Cardiac septum (tissue), 1 donor: ENCODE results near the gene ATP9A. TPM values are rescaled to one million over a fixed set of nuclear protein-coding genes. Genes with fewer than 3 reads are reported as not detected.

Experiments
- DNase-seq: peaks from one replicate; pipeline ENCODE4 v3.0.0-alpha.2; 2020; ENCODE audit warnings: low spot score
- intact Hi-C: fragments of 100-400 bp; cut with DNase I; formaldehyde crosslinking; loops from one replicate; pipeline ENCODE4 v1.14.0; 2022
- total RNA-seq: library from RNA; stranded (reverse); fragmentation: NEBNext Ultra II Directional; extraction: Animal tissue kit (Norgen Biotek cat#: 25700); gene quantifications from one replicate; pipeline ENCODE4 v1.2.1, GENCODE V29; 2021
- donor health status: DM: no; HTN: no; CAD: no.

ATP9A gene
- total RNA-seq, 1 donor from 2014 or later: 25.4 TPM

GRCh38 chr20:51597389-51598231 lies 170.6 kb downstream of the ATP9A start:
- intact Hi-C loops: loop anchor here (10.0 kb wide), 1 partner anchor 613 kb away; no protein-coding TSS in a partner anchor
- DNase-seq: peak; percentile 3

- intact Hi-C loops: loop anchor here (10.0 kb wide), 1 partner anchor 612 kb away; no protein-coding TSS in a partner anchor
- no peak for DNase-seq
These were observed 171.4 kb downstream of the ATP9A start for GRCh38 chr20:51596668-51597388.

GRCh38 chr20:51595744-51596143 lies 172.4 kb downstream of the ATP9A start:
- intact Hi-C loops: loop anchor here (2.0 to 10.0 kb wide), 2 partner anchors 223 to 611 kb away; no protein-coding TSS in a partner anchor
- DNase-seq: no peak

GRCh38 chr20:51595058-51595532 lies 173.1 kb downstream of the ATP9A start:
- intact Hi-C loops: loop anchor here (2.0 to 10.0 kb wide), 2 partner anchors 222 to 610 kb away; no protein-coding TSS in a partner anchor
- peak; percentile 92 for DNase-seq

GRCh38 chr20:51594236-51595057 lies 173.7 kb downstream of the ATP9A start:
- DNase-seq: no peak
- intact Hi-C loops: loop anchor here (2.0 to 10.0 kb wide), 2 partner anchors 222 to 610 kb away; no protein-coding TSS in a partner anchor

GRCh38 chr20:51593584-51593983 lies 174.6 kb downstream of the ATP9A start:
- intact Hi-C loops: loop anchor here (10.0 kb wide), 1 partner anchor 609 kb away; no protein-coding TSS in a partner anchor
- no peak for DNase-seq

GRCh38 chr20:51592564-51592963 lies 175.6 kb downstream of the ATP9A start:
- intact Hi-C loops: loop anchor here (10.0 kb wide), 1 partner anchor 608 kb away; no protein-coding TSS in a partner anchor
- no peak for DNase-seq

GRCh38 chr20:51591871-51592270 lies 176.3 kb downstream of the ATP9A start:
- intact Hi-C loops: loop anchor here (10.0 kb wide), 1 partner anchor 607 kb away; no protein-coding TSS in a partner anchor
- no peak for DNase-seq

- DNase-seq: no peak
- intact Hi-C loops: no loop called here
These were observed 179.4 kb downstream of the ATP9A start for GRCh38 chr20:51588762-51589161.

- no peak for DNase-seq
- intact Hi-C loops: no loop called here
These were observed 181.0 kb downstream of the ATP9A start for GRCh38 chr20:51587145-51587544.

- no peak for DNase-seq
- intact Hi-C loops: no loop called here
These were observed 182.2 kb downstream of the ATP9A start for GRCh38 chr20:51586005-51586440.

- intact Hi-C loops: no loop called here
- no peak for DNase-seq
These were observed 183.0 kb downstream of the ATP9A start for GRCh38 chr20:51585148-51585547.

- intact Hi-C loops: no loop called here
- DNase-seq: no peak
These were observed 183.5 kb downstream of the ATP9A start for GRCh38 chr20:51584737-51585136.

GRCh38 chr20:51584116-51584515 lies 184.1 kb downstream of the ATP9A start:
- DNase-seq: no peak
- intact Hi-C loops: no loop called here

- DNase-seq: no peak
- intact Hi-C loops: no loop called here
These were observed 184.7 kb downstream of the ATP9A start for GRCh38 chr20:51583499-51583898.

- intact Hi-C loops: no loop called here
- no peak for DNase-seq
These were observed 185.1 kb downstream of the ATP9A start for GRCh38 chr20:51583073-51583472.

- no peak for DNase-seq
- intact Hi-C loops: no loop called here
These were observed 186.6 kb downstream of the ATP9A start for GRCh38 chr20:51581571-51581970.

- intact Hi-C loops: no loop called here
These were observed 189.1 kb downstream of the ATP9A start for GRCh38 chr20:51579137-51579536.

GRCh38 chr20:51578145-51578459 lies 190.1 kb downstream of the ATP9A start:
- DNase-seq: no peak
- intact Hi-C loops: no loop called here

More at GRCh38 chr20:51579137-51579536, 189.1 kb downstream of the ATP9A start:
- no peak for DNase-seq
